Measurements from ENCODE around the gene ZNF837. TPM values are rescaled to one million over a fixed set of nuclear protein-coding genes. Genes with fewer than 3 reads are reported as not detected.

Gene ZNF837
- total and polyA plus RNA-seq, 2 of the 4 experiments (the other 2 are of a cell fraction) = 0.54 to 1.2 TPM

GRCh38 chr19:58401840-58402421 lies 21.1 kb upstream of the ZNF837 start:
- H4K5ac ChIP-seq (ENCODE audit: low read depth, low read length) = no peak overlapping the region
- dilution Hi-C loops (cut with HindIII; ENCODE audit: low sequenced_read_pairs, unreplicated experiment) = no loop called here
- no peak overlapping the region for H3K23ac ChIP-seq (ENCODE audit: low read depth, low read length)
- H4K20me1 ChIP-seq (ENCODE audit: insufficient read depth, low read length) = no peaks in the 10 kb centered on the region; the same call in 1 of the 2 replicates
- H3K27me3 ChIP-seq (ENCODE audit: control insufficient read depth, insufficient read depth, low read length) = no peaks in the 10 kb centered on the region
- H3K18ac ChIP-seq (ENCODE audit: low read depth, low read length) = no peak overlapping the region
- H2BK120ac ChIP-seq (ENCODE audit: low read depth, low read length) = no peak overlapping the region
- H3K9me1 ChIP-seq (ENCODE audit: insufficient read depth, low read length) = peaks cover 5% of the 10 kb centered on the region
- no peak for ATAC-seq (ENCODE audit: low read depth)
- H3K36me3 ChIP-seq (ENCODE audit: control insufficient read depth, insufficient read depth, low read length) = no peaks in the 10 kb centered on the region
- DNase-seq = no peak
- H3K4me1 ChIP-seq (ENCODE audit: control insufficient read depth, insufficient read depth, low read length) = peaks cover 5% of the 10 kb centered on the region
- BruUV-seq (replicated peaks) = no TSS peak
- no peak overlapping the region for H4K91ac ChIP-seq (ENCODE audit: insufficient read depth, low read depth, low read length)
- no peak overlapping the region for H3K56ac ChIP-seq (ENCODE audit: extremely low read depth, insufficient read depth, low read length)
- no peak overlapping the region for H4K8ac ChIP-seq (ENCODE audit: low read depth in 2 of 2, low read length in 2 of 2)
- no peak overlapping the region for H2BK5ac ChIP-seq (ENCODE audit: low read depth, low read length, poor library complexity, severe bottlenecking)
- H2BK20ac ChIP-seq (ENCODE audit: low read depth, low read length) = no peak overlapping the region
- in situ Hi-C loops (cut with MboI; ENCODE audit: low sequenced_read_pairs) = no loop called here
- H2AK9ac ChIP-seq (replicated peaks; ENCODE audit: low read depth, low read length, poor library complexity) = peak overlapping the region; percentile 52
- TF ChIP-seq RFX5 (IDR thresholded peaks at IDR 0.05; ENCODE audit: low read depth, low read length) = no peak
- no peak for TF ChIP-seq NFE2L2 (IDR thresholded peaks at IDR 0.05; ENCODE audit: low read depth, low read length)
- no peak for TF ChIP-seq USF2 (IDR thresholded peaks at IDR 0.05; ENCODE audit: low read depth, low read length)
- no peak for TF ChIP-seq MAZ (IDR thresholded peaks at IDR 0.05; ENCODE audit: borderline replicate concordance, low read depth, low read length)
- TF ChIP-seq ELK1 (IDR thresholded peaks at IDR 0.05; ENCODE audit: borderline replicate concordance, low read depth, low read length) = no peak
- TF ChIP-seq POLR2A (IDR thresholded peaks at IDR 0.05; ENCODE audit: low read depth, low read length) = no peak
- no peak for TF ChIP-seq CTCF (conservative IDR thresholded peaks at IDR 0.05; ENCODE audit: low read depth, low read length)
- no peak for TF ChIP-seq SMC3 (IDR thresholded peaks at IDR 0.05; ENCODE audit: low read depth, low read length)
- no peak for TF ChIP-seq CHD1 (IDR thresholded peaks at IDR 0.05; ENCODE audit: low read depth, low read length)
- TF ChIP-seq CEBPB (IDR thresholded peaks at IDR 0.05; ENCODE audit: low read depth, low read length) = no peak
- TF ChIP-seq MXI1 (IDR thresholded peaks at IDR 0.05; ENCODE audit: borderline replicate concordance, low read depth, low read length) = no peak
- TF ChIP-seq MAFK (IDR thresholded peaks at IDR 0.05; ENCODE audit: low read depth, low read length) = no peak
- no peak for TF ChIP-seq RCOR1 (IDR thresholded peaks at IDR 0.05; ENCODE audit: insufficient replicate concordance, low read length)
- no peak for TF ChIP-seq RAD21 (IDR thresholded peaks at IDR 0.05; ENCODE audit: low read length)
- no peak for TF ChIP-seq BHLHE40 (IDR thresholded peaks at IDR 0.05; ENCODE audit: low read depth, low read length)
- no peak for TF ChIP-seq FOS (IDR thresholded peaks at IDR 0.05; ENCODE audit: low read depth, low read length)
- no peak overlapping the region for H3K9ac ChIP-seq (ENCODE audit: low read depth, low read length)
- H3K14ac ChIP-seq (replicated peaks; ENCODE audit: low read depth, low read length) = no peak overlapping the region
- H2AFZ ChIP-seq (replicated peaks; ENCODE audit: low read length, poor library complexity) = peak overlapping the region; percentile 71
- intact Hi-C loops (cut with micrococcal nuclease) = no loop called here
- H3K27ac ChIP-seq (ENCODE audit: insufficient read depth, low read length) = no peak overlapping the region
- peaks cover 7 to 18% of the 10 kb centered on the region in 2 experiments; a peak in 3 of 4 replicates for H3K79me1 ChIP-seq (ENCODE audit: low read depth in 1 of 2, low read length in 2 of 2)
- no peaks in the 10 kb centered on the region for H3K9me3 ChIP-seq (ENCODE audit: control insufficient read depth, insufficient read depth, low read length)
- H2AK5ac ChIP-seq (ENCODE audit: low read depth, low read length) = no peak overlapping the region
- H3K4me2 ChIP-seq (ENCODE audit: low read depth, low read length) = peak overlapping the region; percentile 81
- ChIA-PET CTCF (no interaction called here), POLR2A (ENCODE audit: unreplicated experiment) (no interaction called here)
- H3K4me3 ChIP-seq (ENCODE audit: insufficient read depth, low read depth, low read length) = peak overlapping the region; percentile 66
- no peak overlapping the region for H3K4ac ChIP-seq (ENCODE audit: low read depth, low read length)
- no CpG with 5 or more reads among the region's 23 CpGs for WGBS, 2 experiments (ENCODE audit: extremely low coverage in 2 of 2, insufficient read length in 1 of 2)
- H2BK15ac ChIP-seq (ENCODE audit: low read depth, low read length) = no peak overlapping the region

Data from IMR-90 (cell line).